H1 (cell line): Measurements from ENCODE around the gene PIGU. TPM values are rescaled to one million over a fixed set of nuclear protein-coding genes. Genes with fewer than 3 reads are reported as not detected.

Source experiments
- CTCF ChIA-PET: fragments of 300-600 bp; sonication (Branson Sonifier 250); formaldehyde crosslinking; loops from one replicate; lab custom pipeline; 2021; ENCODE audit not compliant: partially characterized antibody; lab: Charles Lee
- POLR2A ChIA-PET: fragments of 300-600 bp; sonication (Branson Sonifier 250); formaldehyde crosslinking; loops from one replicate; lab custom pipeline; 2021; ENCODE audit warnings: inconsistent platforms; ENCODE audit not compliant: partially characterized antibody; lab: Charles Lee
- DNase-seq, 2 experiments: peaks; one replicate each; pipeline versions ENCODE4 v3.0.0 to v3.0.0-alpha.2; 2010 to 2022; ENCODE audit warnings: low spot score in 2 of 2, low read depth in 1 of 2, mixed read lengths in 1 of 2
- FAIRE-seq: peaks from 2 replicates; lab custom pipeline; 2011; peaks lifted over from hg19 to GRCh38; lab: Jason Lieb, UNC
- H2AFZ ChIP-seq: 2 replicates; pipeline ENCODE4 v1.8.1; 2012; ENCODE audit warnings: low read length, inconsistent platforms
- H2AK5ac ChIP-seq: 2 replicates; pipeline ENCODE4 v1.6.1; 2013; ENCODE audit warnings: low read depth, low read length
- H2BK120ac ChIP-seq: replicated peaks from 2 replicates; pipeline ENCODE3; 2013; ENCODE audit warnings: low read depth, low read length, inconsistent platforms
- H2BK12ac ChIP-seq: 2 replicates; pipeline ENCODE4 v1.6.1; 2013; ENCODE audit warnings: low read depth, low read length
- H2BK15ac ChIP-seq: 2 replicates; pipeline ENCODE4 v1.6.1; 2013; ENCODE audit warnings: low read length
- H2BK20ac ChIP-seq: 2 replicates; pipeline ENCODE4 v1.6.1; 2013; ENCODE audit warnings: low read length
- H2BK5ac ChIP-seq: 2 replicates; pipeline ENCODE4 v1.6.1; 2013; ENCODE audit warnings: low read depth, low read length
- H3K14ac ChIP-seq: 2 replicates; pipeline ENCODE4 v1.6.1; 2013; ENCODE audit warnings: inconsistent platforms; ENCODE audit not compliant: insufficient read length
- H3K18ac ChIP-seq: 2 replicates; pipeline ENCODE4 v1.6.1; 2013; ENCODE audit warnings: low read length; ENCODE audit errors: extremely low read depth
- H3K23ac ChIP-seq: 2 replicates; pipeline ENCODE4 v1.6.1; 2013; ENCODE audit warnings: inconsistent platforms; ENCODE audit not compliant: insufficient read length
- H3K23me2 ChIP-seq: 2 replicates; pipeline ENCODE4 v1.6.1; 2013; ENCODE audit warnings: low read depth, low read length
- H3K27ac ChIP-seq: 2 replicates; pipeline ENCODE4 v1.6.1; 2011; ENCODE audit warnings: low read depth, low read length, inconsistent platforms
- H3K27me3 ChIP-seq, 4 experiments: replicated peaks in 1 of 4; 1 replicate in 1 of 4; 2 replicates in 3 of 4; pipeline versions ENCODE4 v1.6.1 to v1.8.1; 2011 to 2013; ENCODE audit warnings: low read length in 3 of 4, mild to moderate bottlenecking in 3 of 4, inconsistent platforms in 2 of 4, mixed read lengths in 2 of 4, moderate library complexity in 1 of 4; ENCODE audit not compliant: control insufficient read depth in 3 of 4, insufficient read depth in 3 of 4; ENCODE audit errors: extremely low read depth in 1 of 4
- H3K36me3 ChIP-seq, 4 experiments: 2 replicates each; pipeline versions ENCODE4 v1.6.1 to v1.8.1; 2011 to 2013; ENCODE audit warnings: mild to moderate bottlenecking in 4 of 4, low read length in 3 of 4, moderate library complexity in 2 of 4, control low read depth in 1 of 4, inconsistent platforms in 1 of 4; ENCODE audit not compliant: insufficient read depth in 4 of 4, control insufficient read depth in 2 of 4
- H3K4ac ChIP-seq: replicated peaks from 2 replicates; pipeline ENCODE3; 2013; ENCODE audit warnings: low read length, low read depth, mixed read lengths, inconsistent platforms; ENCODE audit not compliant: insufficient read length
- H3K4me1 ChIP-seq, 4 experiments: replicated peaks in 1 of 4; 1 replicate in 1 of 4; 2 replicates in 3 of 4; pipeline versions ENCODE4 v1.6.1 to v1.8.1; 2011 to 2013; ENCODE audit warnings: low read length in 3 of 4, inconsistent platforms in 2 of 4, mixed read lengths in 1 of 4; ENCODE audit not compliant: insufficient read depth in 4 of 4, control insufficient read depth in 3 of 4
- H3K4me2 ChIP-seq, 2 experiments: 2 replicates each; pipeline versions ENCODE4 v1.6.1 to v1.8.1; 2011 to 2013; ENCODE audit warnings: low read depth in 2 of 2, low read length in 2 of 2, control low read depth in 1 of 2, inconsistent platforms in 1 of 2, mild to moderate bottlenecking in 1 of 2; ENCODE audit not compliant: insufficient read depth in 1 of 2
- H3K4me3 ChIP-seq, 4 experiments: fragments of 200-600, 300-600 bp in 1 of 4; sonication (generic), shearing (Covaris generic), sonication (Bioruptor Twin) in 1 of 4; 2 replicates each; pipeline versions ENCODE4 v1.5.1 to v1.8.1; 2011 to 2016; ENCODE audit warnings: low read length in 4 of 4, low read depth in 3 of 4, control low read depth in 2 of 4, inconsistent platforms in 2 of 4, mild to moderate bottlenecking in 2 of 4, mixed read lengths in 1 of 4, moderate library complexity in 1 of 4; ENCODE audit not compliant: insufficient read depth in 2 of 4; ENCODE audit errors: extremely low read depth in 1 of 4
- H3K56ac ChIP-seq: replicated peaks from 2 replicates; pipeline ENCODE3; 2013; ENCODE audit warnings: low read depth, mild to moderate bottlenecking, mixed read lengths, low read length, inconsistent platforms; ENCODE audit not compliant: insufficient read length
- H3K79me1 ChIP-seq: 2 replicates; pipeline ENCODE4 v1.6.1; 2013; ENCODE audit warnings: low read depth, low read length, control low read depth
- H3K79me2 ChIP-seq, 2 experiments: 2 replicates each; pipeline versions ENCODE4 v1.6.1 to v1.8.1; 2012 to 2013; ENCODE audit warnings: low read length in 2 of 2, mild to moderate bottlenecking in 2 of 2, inconsistent platforms in 1 of 2; ENCODE audit not compliant: insufficient read depth in 2 of 2, control insufficient read depth in 1 of 2
- H3K9ac ChIP-seq, 4 experiments: replicated peaks in 1 of 4; 1 replicate in 1 of 4; 2 replicates in 3 of 4; pipeline versions ENCODE4 v1.6.1 to v1.8.1; 2011 to 2013; ENCODE audit warnings: low read depth in 3 of 4, low read length in 3 of 4, control low read depth in 2 of 4, mild to moderate bottlenecking in 2 of 4, moderate library complexity in 2 of 4, inconsistent platforms in 1 of 4; ENCODE audit errors: extremely low read depth in 1 of 4
- H3K9me3 ChIP-seq, 2 experiments: 2 replicates each; pipeline versions ENCODE4 v1.6.1 to v1.8.1; 2012 to 2013; ENCODE audit warnings: mild to moderate bottlenecking in 2 of 2, moderate library complexity in 2 of 2, control low read depth in 1 of 2, inconsistent platforms in 1 of 2, low read depth in 1 of 2, low read length in 1 of 2, mixed read lengths in 1 of 2; ENCODE audit not compliant: insufficient read depth in 2 of 2
- H4K20me1 ChIP-seq, 2 experiments: replicated peaks in 1 of 2; 2 replicates each; pipeline versions ENCODE3 to v1.8.1; 2011 to 2013; ENCODE audit warnings: inconsistent platforms in 2 of 2, low read length in 2 of 2, mild to moderate bottlenecking in 1 of 2; ENCODE audit not compliant: insufficient read depth in 2 of 2, control insufficient read depth in 1 of 2
- H4K5ac ChIP-seq: 2 replicates; pipeline ENCODE4 v1.6.1; 2013; ENCODE audit warnings: low read length, low read depth, mixed read lengths, inconsistent platforms; ENCODE audit not compliant: insufficient read length
- H4K8ac ChIP-seq: 2 replicates; pipeline ENCODE4 v1.8.0; 2013; ENCODE audit warnings: mild to moderate bottlenecking, moderate library complexity, low read length, inconsistent platforms; ENCODE audit not compliant: insufficient read depth; ENCODE audit errors: extremely low read depth
- H4K91ac ChIP-seq: replicated peaks from 2 replicates; pipeline ENCODE3; 2013; ENCODE audit warnings: low read length, mixed read lengths, inconsistent platforms; ENCODE audit not compliant: insufficient read length
- ASH2L ChIP-seq: fragments of 200-600, 300-600 bp; sonication (generic); IDR thresholded peaks from one replicate; pipeline ENCODE4 v1.7.1; 2017; ENCODE audit warnings: low read length
- ATF2 ChIP-seq: IDR thresholded peaks from 2 replicates; pipeline ENCODE4 v1.6.1; 2012; ENCODE audit warnings: low read length, inconsistent platforms
- BCL11A ChIP-seq, 2 experiments: IDR thresholded peaks; one replicate each; pipeline ENCODE4 v1.6.1; 2011; ENCODE audit warnings: low read depth in 2 of 2, low read length in 2 of 2, mild to moderate bottlenecking in 2 of 2
- CEBPB ChIP-seq: IDR thresholded peaks from 2 replicates; pipeline ENCODE4 v1.6.1; 2012; ENCODE audit warnings: low read depth, low read length
- EGR1 ChIP-seq: IDR thresholded peaks from 2 replicates; pipeline ENCODE4 v1.6.1; 2011; ENCODE audit warnings: low read depth, low read length, borderline replicate concordance
- GABPA ChIP-seq: IDR thresholded peaks from 2 replicates; pipeline ENCODE4 v1.6.1; 2011; ENCODE audit warnings: mild to moderate bottlenecking, low read length, moderate library complexity, borderline replicate concordance; ENCODE audit not compliant: insufficient read depth
- PHF8 ChIP-seq: fragments of 200-600 bp; sonication (generic); conservative IDR thresholded peaks from 2 replicates; pipeline ENCODE4 v1.7.1; 2012; ENCODE audit warnings: low read depth, mild to moderate bottlenecking, inconsistent platforms, low read length, moderate library complexity
- SIX5 ChIP-seq: IDR thresholded peaks from 2 replicates; pipeline ENCODE4 v1.6.1; 2011; ENCODE audit warnings: mild to moderate bottlenecking, low read depth, low read length
- SP2 ChIP-seq: IDR thresholded peaks from 2 replicates; pipeline ENCODE4 v1.6.1; 2012; ENCODE audit warnings: mild to moderate bottlenecking, low read length, inconsistent platforms
- SRF ChIP-seq: IDR thresholded peaks from 2 replicates; pipeline ENCODE4 v1.6.1; 2011; ENCODE audit warnings: mild to moderate bottlenecking, low read depth, low read length, moderate library complexity
- WGBS, 2 experiments: shearing (Covaris generic) in 1 of 2; methylation state at CpG; one replicate each; pipeline versions ENCODE4 v1.1.6 to v1.1.7; 2013 to 2015; ENCODE audit warnings: low lambda C conversion rate in 2 of 2, mixed read lengths in 2 of 2, inconsistent platforms in 1 of 2, low coverage in 1 of 2, missing lambda C conversion rate in 1 of 2; ENCODE audit not compliant: insufficient replicate concordance in 2 of 2, insufficient coverage in 1 of 2, insufficient read length in 1 of 2; ENCODE audit errors: extremely low coverage in 1 of 2, missing lambda C conversion rate in 1 of 2; 5-methylcytosine and 5-hydroxymethylcytosine counted together
- polyA plus RNA-seq, 7 experiments: library from polyadenylated mRNA; depleted of rRNA in 3 of 7; stranded (reverse) in 5 of 7; unstranded in 2 of 7; fragments of >200 nt in 5 of 7; fragments of 200-250 nt in 2 of 7; gene quantifications; 1 replicate in 5 of 7; 2 replicates in 1 of 7; 4 replicates in 1 of 7; pipeline versions ENCODE4 v1.2.1 to v1.2.3, GENCODE V29; 2011 to 2013; ENCODE audit warnings: missing spikeins in 2 of 7, mixed read lengths in 2 of 7
- total RNA-seq: library from RNA; stranded (reverse); fragmentation: NEBNext Ultra II Directional; extraction: Animal tissue kit (Norgen Biotek cat#: 25700); gene quantifications from 2 replicates; pipeline ENCODE4 v1.2.1, GENCODE V29; 2021

The PIGU gene
- total and polyA plus RNA-seq, 2 of the 8 experiments (the other 6 are each of a cell fraction or from before 2014, with no cell fraction given), result 28.3 to 117 TPM

DNA sequence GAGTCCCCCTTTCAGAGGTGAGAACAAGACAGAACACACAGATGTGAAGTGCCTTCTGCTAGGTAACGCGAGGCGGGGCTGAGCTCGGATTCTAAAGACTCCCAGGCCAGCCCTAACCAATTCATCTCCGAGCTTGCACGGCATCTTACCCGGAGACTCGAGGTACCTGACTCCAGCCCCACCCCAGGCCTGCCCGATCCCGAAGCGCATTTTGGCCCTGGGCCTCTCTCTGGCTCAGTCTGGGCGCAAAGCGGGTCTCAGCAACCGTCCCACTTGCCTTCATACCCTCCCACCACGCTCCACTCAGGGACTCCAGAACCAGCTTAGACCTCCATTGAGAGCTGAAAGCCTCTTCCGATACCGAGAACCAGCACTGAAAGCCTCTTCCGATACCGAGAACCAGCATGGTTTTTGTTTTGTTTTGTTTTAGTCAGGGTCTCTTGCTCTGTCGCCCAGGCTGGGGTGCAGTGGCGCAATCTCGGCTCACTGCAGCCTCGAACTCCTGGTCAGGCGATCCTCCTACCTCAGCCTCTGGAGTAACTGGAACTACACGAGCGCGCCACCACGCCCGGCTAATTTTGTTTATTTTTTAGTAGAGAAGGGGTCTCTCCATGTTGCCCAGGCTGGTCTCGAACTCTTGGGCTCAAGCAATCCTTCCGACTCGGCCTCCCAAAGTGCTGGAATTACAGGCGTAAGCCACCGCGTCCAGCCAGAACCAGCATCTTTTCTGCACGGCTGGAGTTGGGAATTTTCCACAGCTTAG, 161.2 kb downstream of the PIGU start:
- peaks cover 0 to 3% (median 3%) of the 10 kb centered on the region in 4 experiments; a peak in 3 of 7 replicates for H3K4me1 ChIP-seq
- no peak overlapping the region for H3K4ac ChIP-seq
- H4K91ac ChIP-seq, result peak overlapping the region; percentile 45
- peaks cover 10% of the 10 kb centered on the region for H3K23me2 ChIP-seq
- H3K36me3 ChIP-seq, result no peaks in the 10 kb centered on the region; a peak in 1 of 8 replicates
- peak overlapping the region; percentile 77 to 87 (median 82) for H3K4me3 ChIP-seq
- ChIA-PET CTCF (interaction anchor here (0.9 to 4.7 kb wide), 7 partner anchors 15 to 326 kb away, joined by 3 to 25 read pairs (median 3); no protein-coding TSS in a partner anchor), POLR2A (interaction anchor here (0.5 to 3.3 kb wide), 14 partner anchors 10 to 240 kb away, joined by 3 to 15 read pairs (median 4); partner anchors contain the start of genes AHCY and ITCH)
- no peak overlapping the region for H3K23ac ChIP-seq
- no peak overlapping the region for H2BK20ac ChIP-seq
- FAIRE-seq, result no peak
- H3K27me3 ChIP-seq, result no peaks in the 10 kb centered on the region
- peak overlapping the region; percentile 79 for H2BK5ac ChIP-seq
- peak overlapping the region; percentile 94 for H2AFZ ChIP-seq
- peaks cover 0 to 39% of the 10 kb centered on the region in 2 experiments; a peak in 3 of 4 replicates for H3K79me2 ChIP-seq
- WGBS, 2 experiments, result 4% methylated on average over 36 of the region's 36 CpGs; no CpG with 5 or more reads in 1 of the 2 experiments
- H4K8ac ChIP-seq, result peak overlapping the region; percentile 97; the same call in 1 of the 2 replicates
- peak overlapping the region; percentile 77 to 81 for H3K4me2 ChIP-seq
- peak overlapping the region; percentile 46 to 88 (median 76) for H3K9ac ChIP-seq
- H3K18ac ChIP-seq, result peak overlapping the region; percentile 96
- no peaks in the 10 kb centered on the region for H3K9me3 ChIP-seq
- no peak overlapping the region for H3K56ac ChIP-seq
- no peak overlapping the region for H3K14ac ChIP-seq
- H4K20me1 ChIP-seq, result peaks cover 3 to 5% of the 10 kb centered on the region in 2 experiments
- no peak overlapping the region for H2BK120ac ChIP-seq
- no peak overlapping the region for H2BK15ac ChIP-seq
- H2BK12ac ChIP-seq, result no peak overlapping the region; the same call in 1 of the 2 replicates
- H2AK5ac ChIP-seq, result 0 out of 2 replicates have a peak overlapping the region, but pooled peaks have one; percentile 30
- DNase-seq, result peak; percentile 67 to 84
- H4K5ac ChIP-seq, result peak overlapping the region; percentile 55
- H3K27ac ChIP-seq, result peak overlapping the region; percentile 56
- no peaks in the 10 kb centered on the region for H3K79me1 ChIP-seq
- TF ChIP-seq SIX5 (no peak), EGR1 (no peak), ATF2 (no peak), SRF (peak; percentile 72), SP2 (no peak), CEBPB (0 out of 2 replicates have a peak, but pooled peaks have one; percentile 34), GABPA (no peak), PHF8 (no peak), ASH2L (peak; percentile 59), BCL11A (IDR thresholded peaks at IDR 0.05; ENCODE audit: low read depth in 2 of 2, low read length in 2 of 2) (no peak)
